HG03045 (cell line): ENCODE data around the gene SOX6.
"Not testable (repeated sequence)": the region's sequence is repeated elsewhere in the genome, so short reads cannot be mapped to it uniquely, and the experiment has no call there.

Experiments used
- ATAC-seq: cut with Tn5 transposase; IDR thresholded peaks from one replicate; pipeline ENCODE4 v1.9.1; 2021; ENCODE audit warnings: mild to moderate bottlenecking, moderate library complexity; ENCODE audit not compliant: unreplicated experiment

SOX6 gene

DNA sequence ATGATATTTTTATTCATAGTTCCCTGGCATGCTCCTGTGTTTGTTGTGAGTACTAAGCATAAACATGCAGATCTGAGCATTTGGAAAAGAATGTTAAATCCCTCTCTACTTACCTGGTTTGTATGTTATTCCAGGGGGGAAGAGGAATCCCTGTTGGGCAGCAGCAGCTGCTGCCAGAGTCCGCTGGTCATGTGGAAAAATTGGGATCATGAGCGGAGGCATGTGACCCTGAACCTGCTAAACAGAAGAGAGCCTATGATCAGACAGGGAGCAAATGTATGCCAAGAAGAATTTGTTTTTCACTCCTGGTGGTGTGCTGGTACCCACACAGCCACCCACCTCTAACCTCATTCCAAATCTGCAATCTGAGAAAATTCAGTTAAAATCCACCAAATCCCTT lies 244.7 kb downstream of the SOX6 start:
- no peak for ATAC-seq

DNA sequence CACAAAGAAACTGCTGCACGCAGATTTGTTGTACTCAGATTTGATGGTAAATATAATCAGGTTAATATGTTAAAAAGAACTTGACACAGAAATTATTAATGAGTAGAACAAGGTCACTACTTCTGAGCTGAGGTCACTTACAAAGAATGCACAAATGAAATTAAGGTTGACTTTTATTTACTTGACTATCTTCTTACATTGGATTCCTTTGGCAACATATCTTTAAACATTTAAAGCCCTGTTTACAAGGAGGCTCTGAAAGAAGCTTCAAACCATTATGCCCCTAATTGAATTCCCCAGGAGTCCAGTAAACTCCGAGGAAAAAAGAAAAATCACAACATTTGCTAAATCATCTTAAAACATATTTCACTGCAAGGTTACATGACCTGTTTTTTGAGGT lies 245.5 kb downstream of the SOX6 start:
- ATAC-seq, result no peak

DNA sequence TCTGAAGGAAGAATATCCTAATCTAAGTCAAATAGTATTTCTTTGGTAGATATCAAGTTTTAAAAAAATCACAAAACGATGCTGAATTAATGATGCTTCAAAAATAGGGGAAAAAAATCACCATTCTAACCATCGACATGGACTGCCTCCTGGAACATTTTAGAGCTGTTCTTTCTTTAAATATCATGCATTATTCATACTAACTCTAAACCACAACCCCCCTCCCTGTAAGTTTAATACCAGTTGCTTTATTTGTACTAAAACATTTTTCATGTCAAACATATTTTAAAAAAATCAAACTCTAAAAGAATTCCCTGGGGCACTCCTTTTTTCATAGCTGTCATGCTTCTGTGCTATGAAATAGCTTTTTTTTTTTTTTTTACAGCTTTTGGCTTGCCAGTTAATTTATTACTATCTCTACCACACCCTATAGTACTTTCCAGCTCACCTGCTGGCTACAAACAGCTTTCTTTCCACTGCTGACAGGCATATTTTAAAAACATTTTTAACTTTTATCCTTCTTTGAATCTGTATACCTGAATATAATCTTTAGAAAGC lies 256.9 kb downstream of the SOX6 start:
- ATAC-seq, result no peak

DNA sequence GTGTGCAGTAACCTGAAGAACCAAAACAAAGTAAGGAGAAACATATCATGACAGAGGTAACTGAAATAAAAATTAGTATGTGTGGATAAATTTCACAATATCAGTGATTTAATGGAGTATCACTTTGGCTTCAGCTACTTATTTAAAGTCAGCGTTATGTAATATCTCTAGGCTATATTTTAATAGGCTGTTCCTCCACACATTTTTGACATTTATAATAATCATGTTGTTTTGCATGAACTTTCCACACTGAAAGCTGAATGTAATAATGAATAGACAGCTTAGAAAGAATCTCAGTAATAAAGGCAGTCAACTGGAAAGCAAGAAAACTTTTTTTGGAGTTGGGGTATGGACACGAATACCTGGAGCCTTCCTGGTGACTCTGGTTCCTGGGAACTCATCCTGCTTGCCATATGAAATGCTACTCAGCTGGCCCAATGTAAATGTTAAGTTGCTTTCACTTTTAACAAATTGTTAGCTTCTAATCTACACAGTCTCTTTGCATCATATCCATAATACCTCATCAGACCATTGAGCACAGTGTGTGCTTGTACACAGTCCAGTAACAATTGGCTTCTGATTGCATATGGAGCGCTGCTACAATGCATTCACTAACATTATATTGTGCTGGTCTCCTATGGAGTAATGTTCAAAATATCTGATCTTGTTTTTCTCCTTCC lies 257.7 kb downstream of the SOX6 start:
- ATAC-seq, result no peak

DNA sequence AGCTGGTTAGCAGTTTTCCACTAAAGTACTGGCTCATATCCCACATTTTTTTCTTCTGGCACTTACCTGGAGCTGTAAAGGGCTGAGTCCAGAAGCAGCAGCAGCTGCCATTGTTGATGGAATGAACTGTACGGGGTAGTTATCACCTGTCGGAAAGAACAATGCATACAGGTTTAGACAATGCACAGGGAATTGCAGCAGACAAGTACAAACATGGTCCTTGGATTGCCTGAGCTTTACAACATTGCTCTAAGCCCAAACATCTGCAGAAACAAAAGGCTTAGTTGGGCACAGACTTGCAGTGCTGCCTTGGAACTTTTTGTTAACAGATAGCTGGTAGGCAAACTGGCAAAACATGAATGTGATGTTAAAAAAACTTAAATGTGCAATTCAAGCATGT lies 258.8 kb downstream of the SOX6 start:
- ATAC-seq, result no peak

DNA sequence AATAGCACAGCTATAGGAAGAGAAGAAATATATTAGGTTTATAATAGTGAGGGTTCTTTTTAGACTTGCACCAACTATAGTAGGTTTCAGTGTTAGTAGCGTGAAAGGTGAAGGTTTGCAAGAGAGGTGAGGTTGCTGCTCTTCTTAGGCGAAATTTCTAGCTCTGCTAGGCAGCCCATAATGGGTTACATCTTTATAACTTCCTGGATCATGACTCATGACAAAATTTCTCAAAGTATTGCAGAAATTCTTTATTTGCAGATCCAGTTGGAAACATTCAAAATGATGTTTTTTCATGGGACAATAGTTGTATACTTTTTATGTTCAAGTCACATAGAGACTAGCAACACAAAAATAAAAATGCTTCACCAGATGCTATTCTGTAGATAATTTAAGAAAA lies 260.0 kb downstream of the SOX6 start:
- no peak for ATAC-seq

DNA sequence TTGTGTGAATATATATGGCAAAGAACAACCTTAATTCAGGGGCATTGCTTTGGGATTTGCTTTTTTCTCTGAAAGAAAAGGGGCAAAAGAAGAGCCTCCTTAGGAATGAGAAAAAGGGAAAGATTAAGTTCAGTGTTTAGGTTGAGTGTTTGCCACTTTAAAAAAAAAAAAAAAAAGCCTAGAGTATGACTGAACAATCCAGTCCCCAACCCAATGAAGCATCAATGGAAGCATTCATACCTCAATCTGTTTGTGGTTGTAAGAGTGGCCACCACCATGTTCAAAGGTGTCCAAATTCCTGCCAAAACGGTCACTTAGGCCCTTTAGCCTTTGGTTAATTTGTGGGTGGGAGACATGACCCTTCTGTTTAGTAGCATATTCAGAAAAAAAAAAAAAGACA lies 260.6 kb downstream of the SOX6 start:
- no peak for ATAC-seq

DNA sequence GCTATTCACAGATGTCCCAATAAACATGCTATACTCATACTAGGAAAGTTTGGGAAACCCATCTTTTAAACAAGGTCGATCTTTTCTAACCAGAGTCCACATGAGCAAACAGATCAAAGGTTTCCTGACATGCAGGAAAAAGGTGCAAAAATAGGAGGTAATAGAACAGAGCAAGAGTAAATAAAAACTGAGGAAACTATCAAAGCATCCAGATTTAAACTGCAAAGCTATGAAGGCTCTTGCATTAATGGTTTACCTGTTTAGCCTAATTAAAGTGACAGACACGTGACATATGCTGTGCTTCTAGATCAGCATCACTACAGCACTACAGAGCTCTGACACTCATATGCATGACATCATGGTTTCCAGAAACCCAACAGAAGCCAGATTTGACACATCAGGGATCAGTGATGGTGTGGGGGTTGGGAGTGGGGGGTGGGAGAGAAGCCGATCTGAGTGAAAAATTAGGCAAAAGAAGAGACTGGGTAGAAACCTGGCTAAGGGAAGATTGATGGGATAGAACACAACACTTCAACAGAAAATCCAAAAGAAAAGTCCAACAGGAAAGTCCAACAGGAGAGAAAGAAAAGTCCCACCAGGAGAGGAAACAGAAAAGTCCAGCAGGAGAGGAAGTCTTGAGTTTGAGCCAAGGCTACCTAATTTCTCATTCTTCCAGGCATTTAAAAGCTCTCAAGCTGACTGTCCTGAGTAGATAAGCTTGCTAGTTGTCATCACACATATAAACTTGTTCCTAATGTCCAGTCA lies 262.3 kb downstream of the SOX6 start:
- no peak for ATAC-seq

DNA sequence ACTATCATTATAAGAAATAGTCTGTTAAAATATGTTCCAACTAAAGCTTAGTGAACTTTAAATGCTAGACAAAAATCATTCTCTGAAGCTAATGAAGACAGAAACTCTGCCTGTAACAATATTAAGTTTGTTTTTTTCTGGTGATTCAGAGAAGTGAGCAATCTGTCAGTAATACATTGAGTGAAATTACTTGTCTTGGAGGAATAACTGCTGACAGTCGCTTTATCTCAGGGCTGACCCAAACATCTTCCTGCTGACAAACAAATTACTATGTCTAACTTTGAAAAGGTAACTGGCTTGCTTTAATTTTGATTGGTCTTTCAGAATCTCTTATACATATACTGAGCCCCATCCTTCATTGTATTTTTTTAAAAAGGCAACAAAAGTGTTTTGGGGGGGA lies 264.5 kb downstream of the SOX6 start:
- no peak for ATAC-seq

DNA sequence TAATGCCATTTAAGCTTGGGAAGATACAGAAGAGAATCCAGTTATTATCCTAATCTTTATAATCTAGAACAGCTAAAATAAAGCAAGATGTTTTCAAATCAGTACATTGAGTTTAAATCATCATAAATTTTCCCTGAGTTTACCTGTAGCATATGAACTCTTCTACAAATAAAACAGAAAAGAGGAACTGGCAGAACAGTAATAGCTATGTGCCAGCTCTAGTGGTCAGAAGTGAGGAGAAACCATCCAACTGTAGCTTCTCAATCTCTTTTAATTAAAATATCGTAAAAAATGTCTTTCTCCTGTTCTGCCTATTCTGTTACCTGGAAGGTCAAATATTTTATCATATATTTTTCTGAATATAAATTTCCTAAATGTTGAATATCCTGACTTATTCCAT lies 266.9 kb downstream of the SOX6 start:
- ATAC-seq, result no peak

DNA sequence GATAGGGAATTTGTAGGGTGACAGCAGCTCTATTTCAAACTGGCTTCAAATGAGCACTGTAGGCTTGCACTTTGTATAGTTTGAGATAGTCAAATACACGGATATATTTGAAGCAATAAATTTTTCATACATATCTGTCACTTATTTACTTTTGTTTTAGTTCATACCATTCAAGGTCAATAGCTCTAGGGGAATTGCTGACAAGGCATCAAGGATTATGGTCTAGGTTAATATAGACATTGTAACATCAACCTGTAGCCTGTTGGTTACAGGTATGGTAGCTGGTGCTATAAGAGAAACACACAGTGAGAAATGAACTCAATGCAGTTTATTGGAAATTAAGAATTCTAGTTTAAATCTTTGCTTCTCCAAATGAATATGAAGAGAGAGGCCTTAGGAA lies 267.6 kb downstream of the SOX6 start:
- no peak for ATAC-seq

DNA sequence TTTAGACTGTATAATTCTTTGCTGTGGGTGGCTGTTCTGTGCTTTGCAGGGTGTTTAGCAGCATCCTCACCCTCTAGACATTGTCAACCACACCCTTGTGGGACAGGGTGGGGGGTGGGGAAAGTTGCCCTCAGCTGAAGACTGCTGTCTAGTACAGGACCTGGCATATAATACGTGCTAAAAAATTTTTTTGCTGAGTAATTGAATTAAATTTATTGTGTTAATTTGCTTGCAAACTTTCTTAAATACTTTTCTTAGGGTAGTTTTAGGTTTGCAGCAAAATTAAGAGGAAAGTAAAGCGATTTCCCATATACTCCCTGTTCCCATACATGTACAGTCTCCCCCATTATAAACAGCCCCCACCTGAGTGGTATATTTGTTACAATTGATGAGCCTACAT lies 268.5 kb downstream of the SOX6 start:
- ATAC-seq, result no peak

DNA sequence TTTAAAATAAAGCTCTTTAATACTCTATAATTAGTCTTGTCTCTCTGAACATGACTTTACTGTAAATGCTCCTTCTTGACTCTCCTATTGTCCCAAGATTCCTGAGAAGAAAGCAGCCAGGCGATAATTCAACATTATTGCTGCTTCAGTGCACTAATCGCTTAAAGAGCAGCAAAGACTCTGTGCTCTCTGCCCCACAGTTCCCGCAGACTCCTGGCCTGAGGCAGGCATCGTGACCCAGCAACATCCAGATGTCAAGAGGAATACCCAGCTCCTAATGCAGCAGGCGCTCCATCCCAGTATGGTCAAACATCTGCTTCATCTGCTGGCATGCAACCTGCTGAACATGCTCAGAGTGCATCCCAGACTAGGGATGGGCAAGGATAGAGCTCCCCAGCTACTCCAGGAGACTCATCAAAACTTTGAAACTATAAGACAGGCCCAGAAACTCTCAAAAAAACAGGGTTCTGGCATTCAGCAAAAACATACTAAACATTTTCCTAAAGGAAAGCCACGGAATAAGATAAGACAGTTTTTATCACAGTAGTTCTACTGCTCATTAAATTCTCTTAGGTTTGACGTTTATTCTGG lies 270.0 kb downstream of the SOX6 start:
- no peak for ATAC-seq

DNA sequence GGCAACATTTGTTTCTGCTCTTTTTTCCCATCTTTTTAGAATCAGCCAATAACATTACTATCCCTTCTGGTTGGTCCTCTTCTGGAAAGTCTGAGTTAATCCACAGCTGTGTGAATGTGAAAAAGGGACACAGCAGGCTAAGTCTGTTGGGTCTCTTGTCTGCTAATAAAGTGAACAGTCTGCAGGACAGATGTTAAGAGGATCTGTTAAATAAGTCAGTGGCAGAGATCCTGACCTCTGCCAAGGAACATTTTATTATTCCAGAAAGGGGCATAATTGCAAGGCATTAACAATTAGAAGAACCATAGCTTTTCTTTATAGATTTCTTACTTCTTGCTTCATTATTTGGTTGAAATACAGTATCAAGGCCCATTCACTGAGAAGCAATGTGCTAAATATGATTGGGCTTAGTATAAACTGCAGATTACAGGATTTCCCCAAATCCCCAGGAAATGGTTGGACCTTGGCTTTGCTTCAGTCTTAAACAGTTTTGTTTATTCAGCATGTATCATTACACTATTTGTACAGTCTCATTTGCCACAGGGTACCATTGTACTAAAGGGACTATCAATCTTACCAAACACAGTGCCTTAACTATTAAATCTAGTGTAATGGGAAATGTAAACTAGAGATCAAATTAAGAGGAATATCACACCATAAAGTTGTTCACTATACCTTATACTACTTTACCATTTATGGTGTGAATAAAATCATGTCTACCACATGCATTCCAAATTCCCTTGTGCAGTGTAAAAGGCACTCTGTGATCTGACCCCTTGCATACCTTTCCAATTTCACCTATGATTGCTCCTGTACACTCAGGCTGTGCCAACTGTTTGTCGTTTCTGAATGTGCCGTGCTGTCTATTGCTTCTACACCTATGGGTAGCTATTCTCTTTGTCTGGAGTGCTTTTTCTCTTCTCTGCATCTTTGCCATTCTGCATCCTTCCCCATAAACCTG lies 274.0 kb downstream of the SOX6 start:
- ATAC-seq, result no peak

DNA sequence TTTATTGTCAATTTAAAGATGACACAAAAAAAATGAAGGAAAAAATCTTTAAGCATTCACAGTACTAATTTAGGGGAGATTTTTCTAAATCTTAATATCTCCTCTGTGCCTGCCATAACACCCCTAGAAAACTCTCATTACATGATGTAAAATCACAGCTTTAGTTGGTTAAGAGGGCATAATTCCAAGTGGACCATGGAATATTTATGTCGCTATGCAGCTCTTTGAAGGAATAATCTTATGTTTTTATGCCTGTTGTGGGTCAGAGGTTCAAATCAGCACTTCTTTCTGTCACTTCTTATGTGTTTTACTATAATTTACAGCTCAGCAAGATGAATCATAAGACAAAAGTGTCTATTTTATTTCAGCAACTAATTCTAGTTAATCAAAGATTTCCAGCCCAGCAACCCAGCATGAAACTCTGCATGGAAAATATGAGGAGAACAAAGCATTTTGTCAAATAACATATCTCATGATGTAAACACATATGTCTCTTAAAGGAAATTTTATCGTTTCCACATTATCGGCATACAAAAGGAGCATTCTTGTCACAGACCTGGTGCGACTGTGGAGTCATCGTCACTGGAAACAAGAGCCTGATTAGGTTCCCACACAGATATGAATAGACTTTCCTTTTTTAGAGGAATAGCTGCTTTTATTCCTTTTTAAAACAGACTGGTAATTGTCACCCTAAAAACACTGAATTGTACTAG lies 274.8 kb downstream of the SOX6 start:
- ATAC-seq, result no peak

DNA sequence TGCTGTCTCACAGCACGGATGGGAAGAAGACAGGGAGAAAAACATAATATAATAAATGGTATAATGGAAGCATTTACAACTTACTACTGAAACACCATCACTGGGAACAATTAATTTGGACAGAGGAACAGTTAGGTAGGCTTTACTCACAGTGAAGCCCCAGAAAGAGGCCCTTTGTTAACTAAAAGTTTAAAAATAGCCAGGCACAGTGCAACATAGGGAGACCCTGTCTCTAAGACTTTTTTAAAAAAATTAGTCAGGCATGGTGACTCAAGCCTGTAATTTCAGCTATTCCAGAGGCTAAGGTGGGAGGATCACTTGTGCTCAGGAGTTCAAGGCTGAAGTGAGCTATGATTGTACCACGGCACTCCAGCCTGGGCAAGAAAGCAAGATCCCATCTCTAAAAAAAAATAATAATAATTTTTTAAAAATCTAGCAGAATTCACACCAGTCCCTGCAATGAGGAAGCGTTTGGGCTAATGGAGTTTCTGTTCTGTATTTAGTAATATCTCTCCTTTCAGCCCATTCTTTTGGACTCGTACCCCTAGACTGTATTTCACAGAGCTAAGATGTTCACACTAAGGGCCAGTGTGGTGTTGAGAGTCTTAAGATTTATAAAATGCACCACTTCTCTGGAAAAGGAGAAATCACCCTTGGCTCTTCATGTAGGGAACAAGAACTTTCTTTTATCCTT lies 275.5 kb downstream of the SOX6 start:
- no peak for ATAC-seq

DNA sequence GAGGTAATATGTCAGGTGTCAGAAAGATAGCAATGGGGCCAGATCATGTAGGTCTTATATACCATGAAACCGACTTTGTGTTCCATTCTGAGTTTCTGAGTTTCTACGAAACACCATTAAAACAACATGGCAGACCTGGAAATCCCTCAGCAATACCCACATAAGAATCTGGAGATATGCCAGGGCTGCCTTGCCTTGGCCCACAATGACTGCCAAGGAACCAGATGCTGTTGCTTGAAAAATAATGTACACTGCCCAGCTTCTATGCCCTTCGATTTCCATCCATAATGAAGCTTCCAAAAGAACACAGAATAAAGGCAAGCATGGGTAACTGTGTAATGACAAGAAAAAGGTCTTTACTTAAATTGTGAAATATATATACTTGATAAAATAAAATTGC lies 277.4 kb downstream of the SOX6 start:
- no peak for ATAC-seq

DNA sequence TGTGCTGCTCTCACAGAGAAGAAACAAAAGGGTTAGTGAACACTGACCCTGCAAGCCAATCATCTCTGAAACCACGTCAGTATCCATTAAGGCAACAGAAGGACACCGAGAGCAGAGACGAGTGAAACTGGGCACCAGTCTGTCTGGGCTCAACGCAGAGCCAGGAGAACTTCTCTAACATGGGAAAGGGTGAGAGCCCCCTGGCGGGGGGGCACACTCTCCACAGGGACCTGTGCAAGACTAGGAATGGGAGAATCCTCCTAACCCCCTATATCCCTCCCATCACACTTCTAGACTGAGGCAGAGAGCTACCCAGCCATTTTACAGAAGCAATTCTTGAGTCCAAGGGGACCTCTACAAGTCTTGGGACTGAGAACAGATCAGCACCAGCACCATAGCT lies 285.8 kb downstream of the SOX6 start:
- no peak for ATAC-seq

DNA sequence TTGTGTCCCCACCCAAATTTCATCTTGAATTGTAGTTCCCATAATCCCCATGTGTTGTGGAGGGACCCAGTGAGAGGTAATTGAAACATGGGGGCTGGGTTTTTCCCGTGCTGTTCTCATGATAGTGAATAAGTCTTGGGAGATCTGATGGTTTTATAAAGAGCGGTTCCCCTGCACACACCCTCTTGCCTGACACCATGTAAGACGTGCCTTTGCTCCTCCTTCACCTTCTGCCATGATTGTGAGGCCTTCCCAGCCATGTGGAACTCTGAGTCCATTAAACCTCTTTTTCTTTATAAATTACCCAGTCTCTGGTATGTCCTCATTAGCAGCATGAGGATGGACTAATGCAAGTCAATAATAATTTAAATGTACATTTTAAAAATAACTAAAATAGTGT lies 289.1 kb downstream of the SOX6 start:
- ATAC-seq, result not testable (repeated sequence)

DNA sequence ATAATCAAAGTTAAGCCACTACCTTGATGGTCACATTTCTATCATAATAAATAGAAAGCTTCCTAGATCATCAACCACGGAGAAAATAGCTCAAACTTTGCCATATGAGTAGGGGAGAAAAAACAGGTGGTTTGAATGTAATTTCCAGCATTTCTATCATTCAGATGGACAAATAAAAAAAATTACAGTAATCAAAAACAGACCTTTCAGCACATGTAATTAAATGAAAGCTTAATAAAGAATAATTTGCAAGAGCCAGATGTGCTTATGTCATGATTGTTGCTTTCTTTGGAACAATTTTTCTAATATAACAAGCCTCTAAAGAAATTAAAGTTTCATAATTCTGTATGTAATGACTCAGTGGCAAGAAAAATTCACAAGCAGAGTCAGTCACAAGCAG lies 297.0 kb downstream of the SOX6 start:
- no peak for ATAC-seq
